Liver (tissue), 9 donors: ENCODE measurements around the gene DIP2C. TPM values are rescaled to one million over a fixed set of nuclear protein-coding genes. Genes with fewer than 3 reads are reported as not detected.

ENCODE experiments used
- DNase-seq: peaks from one replicate; pipeline ENCODE4 v3.0.0-alpha.2; 2017; ENCODE audit warnings: low spot score
- H3K27ac ChIP-seq, 2 donors: one replicate each; pipeline ENCODE4 v1.7.0; 2013; ENCODE audit warnings: inconsistent platforms in 2 of 2, low read length in 2 of 2, control low read depth in 1 of 2, low read depth in 1 of 2, mild to moderate bottlenecking in 1 of 2
- H3K27me3 ChIP-seq, 4 donors: one replicate each; pipeline versions ENCODE4 v1.6.1 to v1.7.0; 2013; ENCODE audit warnings: low read length in 3 of 4, inconsistent platforms in 1 of 4, mild to moderate bottlenecking in 1 of 4, moderate library complexity in 1 of 4; ENCODE audit not compliant: control insufficient read depth in 4 of 4, insufficient read depth in 4 of 4
- H3K36me3 ChIP-seq, 4 donors: one replicate each; pipeline versions ENCODE4 v1.6.1 to v1.7.0; 2013; ENCODE audit warnings: low read length in 3 of 4, mild to moderate bottlenecking in 3 of 4, low read depth in 1 of 4, moderate library complexity in 1 of 4; ENCODE audit not compliant: control insufficient read depth in 4 of 4, insufficient read depth in 3 of 4
- H3K4me1 ChIP-seq, 4 donors: one replicate each; pipeline versions ENCODE4 v1.6.1 to v1.7.0; 2013; ENCODE audit warnings: low read length in 3 of 4, mild to moderate bottlenecking in 3 of 4, moderate library complexity in 1 of 4; ENCODE audit not compliant: control insufficient read depth in 4 of 4, insufficient read depth in 4 of 4
- H3K4me3 ChIP-seq, 3 donors: one replicate each; pipeline versions ENCODE4 v1.6.1 to v1.7.0; 2013; ENCODE audit warnings: low read length in 3 of 3, control low read depth in 1 of 3, low read depth in 1 of 3, mild to moderate bottlenecking in 1 of 3
- H3K9ac ChIP-seq, 2 donors: one replicate each; pipeline ENCODE4 v1.7.0; 2013; ENCODE audit warnings: low read length in 2 of 2, mild to moderate bottlenecking in 2 of 2, moderate library complexity in 2 of 2, control low read depth in 1 of 2, low read depth in 1 of 2
- H3K9me3 ChIP-seq, 4 donors: one replicate each; pipeline versions ENCODE4 v1.6.1 to v1.7.0; 2013; ENCODE audit warnings: low read length in 3 of 4; ENCODE audit not compliant: control insufficient read depth in 4 of 4
- ATF3 ChIP-seq: IDR thresholded peaks from 2 replicates; pipeline ENCODE4 v1.6.1; 2016; ENCODE audit warnings: antibody characterized with exemption
- EGR1 ChIP-seq, 2 donors: IDR thresholded peaks; 2 replicates each; pipeline ENCODE4 v1.6.1; 2016 to 2018; ENCODE audit warnings: antibody characterized with exemption in 2 of 2, low read depth in 2 of 2
- FOXA1 ChIP-seq: IDR thresholded peaks from 2 replicates; pipeline ENCODE4 v1.6.1; 2016; ENCODE audit warnings: antibody characterized with exemption
- GABPA ChIP-seq, 2 donors: IDR thresholded peaks in 1 of 2; conservative IDR thresholded peaks in 1 of 2; 2 replicates each; pipeline ENCODE4 v1.6.1; 2016; ENCODE audit warnings: antibody characterized with exemption in 2 of 2, mild to moderate bottlenecking in 1 of 2, moderate library complexity in 1 of 2
- HNF4A ChIP-seq, 2 donors: conservative IDR thresholded peaks; 2 replicates each; pipeline ENCODE4 v1.6.1; 2016; ENCODE audit warnings: antibody characterized with exemption in 2 of 2, mild to moderate bottlenecking in 2 of 2
- HNF4G ChIP-seq: IDR thresholded peaks from 2 replicates; pipeline ENCODE4 v1.6.1; 2016; ENCODE audit warnings: antibody characterized with exemption
- JUND ChIP-seq, 2 donors: IDR thresholded peaks; 2 replicates each; pipeline ENCODE4 v1.6.1; 2016; ENCODE audit warnings: antibody characterized with exemption in 2 of 2
- MAX ChIP-seq: IDR thresholded peaks from 2 replicates; pipeline ENCODE4 v1.6.1; 2016; ENCODE audit warnings: antibody characterized with exemption
- NR2F2 ChIP-seq: IDR thresholded peaks from 2 replicates; pipeline ENCODE4 v1.6.1; 2016; ENCODE audit warnings: antibody characterized with exemption
- RAD21 ChIP-seq, 2 donors: IDR thresholded peaks; 2 replicates each; pipeline ENCODE4 v1.6.1; 2016; ENCODE audit warnings: antibody characterized with exemption in 2 of 2, mild to moderate bottlenecking in 2 of 2
- REST ChIP-seq: IDR thresholded peaks from 2 replicates; pipeline ENCODE4 v1.6.1; 2016; ENCODE audit warnings: antibody characterized with exemption, mild to moderate bottlenecking
- RXRA ChIP-seq, 2 donors: IDR thresholded peaks; 2 replicates each; pipeline ENCODE4 v1.6.1; 2017 to 2018; ENCODE audit warnings: antibody characterized with exemption in 2 of 2, mild to moderate bottlenecking in 1 of 2
- SP1 ChIP-seq: IDR thresholded peaks from 2 replicates; pipeline ENCODE4 v1.6.1; 2018; ENCODE audit warnings: antibody characterized with exemption, mild to moderate bottlenecking
- TAF1 ChIP-seq: conservative IDR thresholded peaks from 2 replicates; pipeline ENCODE4 v1.6.1; 2016; ENCODE audit warnings: antibody characterized with exemption, mild to moderate bottlenecking
- YY1 ChIP-seq: IDR thresholded peaks from 2 replicates; pipeline ENCODE4 v1.6.1; 2016; ENCODE audit warnings: antibody characterized with exemption, mild to moderate bottlenecking
- ZBTB33 ChIP-seq: IDR thresholded peaks from 2 replicates; pipeline ENCODE4 v1.6.1; 2016; ENCODE audit warnings: antibody characterized with exemption
- whole genome bisulfite sequencing: extraction: QIAGEN DNeasy Blood & Tissue Kit; methylation state at CpG from one replicate; pipeline ENCODE4 v1.1.7; 2013; 5-methylcytosine and 5-hydroxymethylcytosine counted together
- polyA plus RNA-seq, 2 donors: library from polyadenylated mRNA; stranded (reverse) in 1 of 2; unstranded in 1 of 2; fragments of 200-250 nt in 1 of 2; fragments of >200 nt in 1 of 2; fragmentation: Nextera tagmentation in 1 of 2; extraction: Ambion mirVana in 1 of 2; gene quantifications; one replicate each; pipeline versions ENCODE4 v1.2.1 to v1.2.3, GENCODE V29; 2013 to 2015
- total RNA-seq, 2 donors: library from RNA; depleted of rRNA; stranded (reverse); fragments of >200 nt; gene quantifications; one replicate each; pipeline ENCODE4 v1.2.3, GENCODE V29; 2014
- donor health status: healthy.
- donor health status: healthy.
- donor health status: healthy.
- donor health status: healthy.
- donor health status: healthy.

DIP2C gene
- total and polyA plus RNA-seq, 4 donors = 4.2 to 12.2 (median 5.7) TPM

GRCh38 chr10:490891-491571 is 198.4 kb downstream of the DIP2C start:
- Histone ChIP-seq H3K9ac (no peak overlapping the region), H3K4me1 (peaks cover 0 to 8% (median 0%) of the 10 kb centered on the region in 4 donors), H3K36me3 (no peaks in the 10 kb centered on the region), H3K27ac (no peak overlapping the region), H3K4me3 (no peak overlapping the region), H3K9me3 (no peaks in the 10 kb centered on the region), H3K27me3 (no peaks in the 10 kb centered on the region)
- no peak for DNase-seq
- TF ChIP-seq YY1 = no peak
- TF ChIP-seq ATF3 = no peak
- TF ChIP-seq NR2F2 = no peak
- no peak for TF ChIP-seq ZBTB33
- TF ChIP-seq REST = no peak
- TF ChIP-seq JUND (IDR thresholded peaks at IDR 0.05) = no peak
- no peak for TF ChIP-seq MAX
- no peak for TF ChIP-seq GABPA (IDR thresholded peaks at IDR 0.05 in 1 of 2, conservative IDR thresholded peaks at IDR 0.05 in 1 of 2)
- no peak for TF ChIP-seq EGR1 (IDR thresholded peaks at IDR 0.05; ENCODE audit: low read depth in 2 of 2)
- no peak for TF ChIP-seq HNF4A (conservative IDR thresholded peaks at IDR 0.05)
- no peak for TF ChIP-seq RXRA (IDR thresholded peaks at IDR 0.05)
- TF ChIP-seq HNF4G = no peak
- WGBS = 74% methylated on average over 23 of the region's 23 CpGs

GRCh38 chr10:490256-490655 is 199.2 kb downstream of the DIP2C start:
- H3K4me3 ChIP-seq = no peak overlapping the region
- H3K27me3 ChIP-seq = no peaks in the 10 kb centered on the region
- 96% methylated on average over 16 of the region's 16 CpGs for WGBS
- no peak overlapping the region for H3K9ac ChIP-seq
- no peaks in the 10 kb centered on the region for H3K36me3 ChIP-seq
- H3K9me3 ChIP-seq = no peaks in the 10 kb centered on the region
- H3K27ac ChIP-seq = no peak overlapping the region
- peaks cover 0 to 8% (median 0%) of the 10 kb centered on the region in 4 donors for H3K4me1 ChIP-seq
- DNase-seq = no peak
- TF ChIP-seq MAX = no peak
- TF ChIP-seq REST = no peak
- TF ChIP-seq FOXA1 = no peak
- TF ChIP-seq NR2F2 = no peak
- no peak for TF ChIP-seq EGR1 (IDR thresholded peaks at IDR 0.05; ENCODE audit: low read depth in 2 of 2)
- TF ChIP-seq RAD21 (IDR thresholded peaks at IDR 0.05) = no peak
- TF ChIP-seq RXRA (IDR thresholded peaks at IDR 0.05) = no peak
- no peak for TF ChIP-seq ZBTB33
- no peak for TF ChIP-seq YY1
- TF ChIP-seq ATF3 = no peak
- no peak for TF ChIP-seq SP1
- no peak for TF ChIP-seq TAF1
- no peak for TF ChIP-seq HNF4A (conservative IDR thresholded peaks at IDR 0.05)
- no peak for TF ChIP-seq GABPA (IDR thresholded peaks at IDR 0.05 in 1 of 2, conservative IDR thresholded peaks at IDR 0.05 in 1 of 2)
- TF ChIP-seq JUND (IDR thresholded peaks at IDR 0.05) = no peak
- no peak for TF ChIP-seq HNF4G
